Activated gamma-delta T cell treated with Interleukin-2 at 50 U/mL for 16 hours (primary cell): ENCODE data around the gene CUZD1.
A peak's percentile ranks its signal among the peaks of the same experiment; 100 is the strongest.
"Not testable (repeated sequence)": the region's sequence is repeated elsewhere in the genome, so short reads cannot be mapped to it uniquely, and the experiment has no call there.

Experiments
- DNase-seq: peaks from one replicate; pipeline ENCODE4 v3.0.0-alpha.2; 2020

The CUZD1 gene

GRCh38 chr10:122845783-122846332 lies at the start of gene CUZD1:
Gene CUZD1, minus strand, starts transcription at chr10:122845857. Its CDS starts 14 bp downstream, at chr10:122845843.
- DNase-seq = no peak

GRCh38 chr10:122894261-122894944 lies 48.7 kb upstream of the CUZD1 start:
- DNase-seq = no peak

- DNase-seq = no peak
Measured at GRCh38 chr10:122884166-122884565, 38.5 kb upstream of the CUZD1 start.

GRCh38 chr10:122882766-122883165 lies 37.1 kb upstream of the CUZD1 start:
- DNase-seq = no peak

GRCh38 chr10:122879339-122880273 lies 33.9 kb upstream of the CUZD1 start, which contains the start of gene FAM24B:
Gene FAM24B, minus strand, starts transcription at chr10:122879581. Its CDS starts 29,066 bp downstream, at chr10:122850515.
- DNase-seq = peak; percentile 93

GRCh38 chr10:122878799-122879338 lies 33.2 kb upstream of the CUZD1 start:
- no peak for DNase-seq

- DNase-seq = no peak
Measured at GRCh38 chr10:122877264-122877663, 31.6 kb upstream of the CUZD1 start.

GRCh38 chr10:122876467-122876855 lies 30.8 kb upstream of the CUZD1 start:
- no peak for DNase-seq

GRCh38 chr10:122875843-122876466 lies 30.3 kb upstream of the CUZD1 start:
- DNase-seq = no peak

- DNase-seq = not testable (repeated sequence)
Measured at GRCh38 chr10:122871947-122872346, 26.3 kb upstream of the CUZD1 start.

GRCh38 chr10:122868768-122869167 lies 23.1 kb upstream of the CUZD1 start:
- DNase-seq = not testable (repeated sequence)

GRCh38 chr10:122866757-122867482 lies 21.3 kb upstream of the CUZD1 start:
- DNase-seq = not testable (repeated sequence)

GRCh38 chr10:122864901-122865300 lies 19.2 kb upstream of the CUZD1 start:
- DNase-seq = no peak

GRCh38 chr10:122864194-122864592 lies 18.5 kb upstream of the CUZD1 start:
- no peak for DNase-seq

- DNase-seq = no peak
Measured at GRCh38 chr10:122863216-122864193, 17.8 kb upstream of the CUZD1 start.

GRCh38 chr10:122861711-122862161 lies 16.1 kb upstream of the CUZD1 start:
- DNase-seq = no peak

GRCh38 chr10:122859527-122859926 lies 13.9 kb upstream of the CUZD1 start:
- DNase-seq = no peak

GRCh38 chr10:122858042-122858441 lies 12.4 kb upstream of the CUZD1 start:
- DNase-seq = not testable (repeated sequence)

- no peak for DNase-seq
Measured at GRCh38 chr10:122856902-122857301, 11.2 kb upstream of the CUZD1 start.

- no peak for DNase-seq
Measured at GRCh38 chr10:122855745-122856144, 10.1 kb upstream of the CUZD1 start.

- no peak for DNase-seq
Measured at GRCh38 chr10:122854648-122855047, 9.0 kb upstream of the CUZD1 start.
